AG09309 (cell line): Measurements from ENCODE around the gene NOP56.
"Not testable (repeated sequence)": the region's sequence is repeated elsewhere in the genome, so short reads cannot be mapped to it uniquely, and the experiment has no call there.

Experiments
- DNase-seq: peaks from one replicate; pipeline ENCODE4 v3.0.0-alpha.2; 2010; ENCODE audit warnings: low read depth
- H3K4me3 ChIP-seq: 2 replicates; pipeline ENCODE4 v1.5.1; 2011; ENCODE audit warnings: mild to moderate bottlenecking, low read depth, low read length, moderate library complexity; ENCODE audit not compliant: control insufficient read depth
- TF ChIP-seq, protein P1 (sequence below): IDR thresholded peaks from 2 replicates; pipeline ENCODE4 v1.5.1; 2011; ENCODE audit warnings: mild to moderate bottlenecking, low read depth, low read length, inconsistent platforms; ENCODE audit not compliant: insufficient read depth, control insufficient read depth; ENCODE audit errors: missing control alignments

The NOP56 gene

DNA sequence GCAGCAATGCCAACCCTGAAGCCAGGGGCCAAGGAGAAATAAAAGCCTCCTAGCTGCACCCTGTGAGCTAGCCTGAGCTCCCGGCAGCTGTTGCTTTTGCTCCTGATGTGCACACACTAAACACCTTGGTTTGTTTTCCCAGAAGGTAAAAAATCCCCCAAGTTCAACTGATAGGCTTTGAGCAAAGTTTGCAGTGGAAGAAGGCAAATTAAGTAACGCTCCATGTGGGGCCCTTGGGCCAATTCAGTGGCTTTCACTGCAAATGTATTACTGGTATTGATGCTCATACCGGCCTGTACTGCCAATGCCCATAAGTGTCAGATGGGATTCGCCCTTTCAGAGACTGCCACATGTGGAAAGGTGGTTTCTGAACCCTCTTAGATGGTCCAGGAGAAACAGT is 21.0 kb downstream of the NOP56 start:
- DNase-seq = no peak
- H3K4me3 ChIP-seq = no peak overlapping the region
- TF ChIP-seq, protein P1, sequence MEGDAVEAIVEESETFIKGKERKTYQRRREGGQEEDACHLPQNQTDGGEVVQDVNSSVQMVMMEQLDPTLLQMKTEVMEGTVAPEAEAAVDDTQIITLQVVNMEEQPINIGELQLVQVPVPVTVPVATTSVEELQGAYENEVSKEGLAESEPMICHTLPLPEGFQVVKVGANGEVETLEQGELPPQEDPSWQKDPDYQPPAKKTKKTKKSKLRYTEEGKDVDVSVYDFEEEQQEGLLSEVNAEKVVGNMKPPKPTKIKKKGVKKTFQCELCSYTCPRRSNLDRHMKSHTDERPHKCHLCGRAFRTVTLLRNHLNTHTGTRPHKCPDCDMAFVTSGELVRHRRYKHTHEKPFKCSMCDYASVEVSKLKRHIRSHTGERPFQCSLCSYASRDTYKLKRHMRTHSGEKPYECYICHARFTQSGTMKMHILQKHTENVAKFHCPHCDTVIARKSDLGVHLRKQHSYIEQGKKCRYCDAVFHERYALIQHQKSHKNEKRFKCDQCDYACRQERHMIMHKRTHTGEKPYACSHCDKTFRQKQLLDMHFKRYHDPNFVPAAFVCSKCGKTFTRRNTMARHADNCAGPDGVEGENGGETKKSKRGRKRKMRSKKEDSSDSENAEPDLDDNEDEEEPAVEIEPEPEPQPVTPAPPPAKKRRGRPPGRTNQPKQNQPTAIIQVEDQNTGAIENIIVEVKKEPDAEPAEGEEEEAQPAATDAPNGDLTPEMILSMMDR = no peak

DNA sequence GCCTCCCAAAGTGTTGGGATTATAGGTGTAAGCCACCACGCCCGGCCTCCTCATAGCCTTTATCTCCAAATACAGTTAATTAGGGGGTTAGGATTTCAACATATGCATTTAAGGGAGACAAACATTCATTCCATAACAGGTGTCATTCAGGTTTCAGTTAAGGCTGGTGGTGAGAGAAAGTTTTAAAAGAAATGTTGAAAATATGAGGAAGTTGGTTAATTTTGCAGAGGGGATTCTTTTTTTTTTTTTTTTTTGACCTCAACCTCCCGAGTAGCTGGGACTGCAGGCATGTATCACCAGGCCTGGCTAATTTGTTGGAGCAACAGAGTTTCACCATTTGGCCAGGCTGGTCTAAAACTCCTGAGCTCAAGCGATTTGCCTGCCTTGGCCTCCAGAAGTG is 27.6 kb downstream of the NOP56 start:
- TF ChIP-seq, protein P1 = no peak
- no peak for DNase-seq
- no peak overlapping the region for H3K4me3 ChIP-seq

DNA sequence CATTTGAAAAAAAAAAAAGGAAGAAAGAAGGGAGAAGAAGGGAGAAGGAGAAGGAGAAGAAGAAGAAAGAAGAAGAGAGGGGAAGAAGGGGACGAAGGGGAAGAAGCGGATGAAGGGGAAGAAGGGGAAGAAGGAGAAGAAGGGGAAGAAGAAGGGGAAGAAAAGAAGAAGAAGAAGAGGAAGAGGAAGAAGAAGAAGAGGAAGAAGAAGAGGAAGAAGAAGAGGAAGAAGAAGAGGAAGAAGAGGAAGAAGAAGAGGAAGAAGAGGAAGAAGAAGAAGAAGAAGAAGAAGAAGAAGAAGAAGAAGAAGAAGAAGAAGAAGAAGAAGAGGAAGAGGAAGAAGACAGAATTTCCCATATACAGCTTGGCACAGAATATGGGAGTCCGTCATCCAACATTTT is 29.6 kb downstream of the NOP56 start:
- not testable (repeated sequence) for DNase-seq, H3K4me3 ChIP-seq

DNA sequence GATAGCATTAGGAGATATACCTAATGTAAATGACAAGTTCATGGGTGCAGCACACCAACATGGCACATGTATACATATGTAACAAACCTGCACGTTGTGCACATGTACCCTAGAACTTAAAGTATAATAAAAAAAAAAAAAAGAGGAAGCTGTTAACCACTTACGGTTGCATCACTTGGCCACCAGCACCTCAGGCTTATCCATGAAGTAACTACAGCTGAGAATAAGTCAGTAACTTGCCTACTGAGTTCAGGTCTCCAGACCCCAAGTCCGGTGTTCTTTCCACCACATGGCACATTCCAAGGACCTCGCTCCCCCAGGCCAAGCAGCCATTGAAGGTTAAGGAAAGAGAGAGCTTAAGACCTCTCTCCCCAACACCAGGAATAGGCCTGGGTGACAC is 32.4 kb downstream of the NOP56 start:
- not testable (repeated sequence) for H3K4me3 ChIP-seq, DNase-seq

DNA sequence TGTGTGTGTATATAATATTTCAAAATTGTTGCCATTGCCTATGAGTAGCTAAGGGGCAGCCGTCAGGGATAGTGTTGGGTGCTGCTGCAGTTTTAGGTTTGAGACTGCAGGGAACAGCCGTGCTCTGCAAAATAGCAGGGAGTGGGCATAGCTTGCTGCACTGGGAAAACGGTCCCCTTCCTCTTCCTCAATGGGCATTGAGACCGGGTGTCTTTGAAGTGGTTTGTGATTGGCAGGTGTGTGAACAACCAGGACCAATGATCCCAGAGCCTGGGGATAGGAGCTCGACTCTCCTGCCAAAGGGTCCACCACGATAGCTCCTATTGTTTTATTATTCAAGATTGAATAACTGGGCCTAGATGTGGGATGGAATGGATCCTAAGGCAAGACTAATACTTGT is 35.1 kb downstream of the NOP56 start:
- no peak overlapping the region for H3K4me3 ChIP-seq
- TF ChIP-seq, protein P1 = no peak
- no peak for DNase-seq

DNA sequence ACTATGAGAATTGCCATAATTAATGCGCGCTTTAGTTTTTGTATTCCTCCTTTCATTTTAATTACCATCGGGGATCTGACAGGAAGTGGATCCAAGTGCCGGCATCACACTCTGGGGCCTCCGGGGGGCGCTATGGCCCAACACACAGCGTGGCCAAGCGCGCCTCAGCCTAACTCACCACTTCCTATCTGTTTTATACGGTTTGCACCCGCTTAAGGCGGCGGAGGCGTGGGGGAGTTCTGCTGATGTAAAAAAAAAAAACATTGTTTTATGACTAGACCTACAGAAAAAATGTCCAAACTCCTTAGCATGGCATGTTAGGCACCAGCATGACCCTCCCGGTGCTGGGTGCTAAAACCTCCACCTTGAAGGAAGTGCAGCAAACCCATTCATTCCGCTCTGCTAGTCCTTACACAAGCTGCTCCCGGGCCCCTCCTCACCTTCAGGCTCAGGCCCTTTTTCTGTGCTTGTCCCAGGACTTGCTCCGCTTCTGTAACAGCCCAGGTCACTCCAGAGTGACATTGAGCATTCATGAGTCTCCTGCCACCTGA is 35.7 kb downstream of the NOP56 start:
- TF ChIP-seq, protein P1 = peak; percentile 46
- no peak overlapping the region for H3K4me3 ChIP-seq
- no peak for DNase-seq

DNA sequence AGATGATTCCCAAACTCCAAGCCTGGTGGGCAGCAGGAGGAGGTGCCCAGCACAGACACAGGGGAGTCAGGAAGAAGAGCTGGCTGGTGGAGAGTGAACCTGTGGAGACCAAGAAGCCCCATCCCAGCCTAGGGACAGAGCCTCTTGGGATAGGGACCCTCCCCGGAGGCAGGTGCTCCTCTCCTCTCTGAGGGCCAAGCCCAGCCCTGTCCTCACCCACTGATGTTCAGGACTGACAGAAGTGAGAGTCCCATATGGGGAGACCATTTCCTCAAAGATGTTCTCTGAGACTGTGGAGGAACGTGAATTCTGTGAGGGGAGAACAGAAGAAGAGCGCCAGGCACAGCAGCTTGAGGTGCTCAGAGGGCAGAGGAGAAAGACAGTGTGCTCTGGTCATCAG is 37.8 kb downstream of the NOP56 start:
- TF ChIP-seq, protein P1 = no peak
- H3K4me3 ChIP-seq = no peak overlapping the region
- DNase-seq = no peak

DNA sequence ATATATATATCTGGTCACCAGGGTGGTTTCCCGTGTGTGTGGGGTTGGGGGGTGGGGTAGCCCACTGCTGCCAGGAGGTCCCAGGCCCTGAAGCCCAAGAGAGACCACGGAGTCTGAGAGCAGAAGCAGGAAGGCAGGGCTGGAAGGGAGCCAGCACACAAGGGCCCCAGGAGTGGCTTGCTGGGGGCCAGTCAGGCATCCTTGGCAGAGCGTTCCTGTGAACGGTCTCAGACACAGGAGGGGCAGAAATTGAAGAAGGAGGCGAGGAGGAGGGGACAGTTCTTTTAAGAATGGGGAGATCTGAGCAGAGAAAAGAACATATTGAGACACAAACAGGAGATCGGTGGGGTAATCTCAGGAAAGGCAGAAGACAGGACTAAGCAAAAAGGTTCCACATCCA is 38.3 kb downstream of the NOP56 start:
- H3K4me3 ChIP-seq = no peak overlapping the region
- DNase-seq = no peak
- TF ChIP-seq, protein P1 = no peak
